Measurements from ENCODE around the gene PPP4R3A.

DNA sequence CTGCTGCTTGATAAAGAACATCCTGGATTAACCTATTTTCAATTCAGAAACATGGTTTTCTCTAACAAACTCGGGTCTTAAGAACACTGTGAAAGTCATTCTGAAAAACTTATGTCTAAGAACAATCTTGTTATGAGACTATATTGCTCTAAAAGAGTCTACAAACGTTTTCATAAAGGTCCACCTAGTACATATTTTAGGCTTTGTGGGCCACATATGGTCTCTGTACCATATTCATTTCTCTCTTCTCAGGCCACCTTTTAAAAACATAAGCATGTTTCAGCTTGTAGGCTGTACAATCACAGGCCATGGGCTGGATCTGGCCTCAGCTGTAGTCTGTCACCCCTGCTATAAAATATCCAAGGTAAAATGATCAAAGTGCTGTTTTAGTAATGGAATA, 39.9 kb downstream of the PPP4R3A start:
- TF ChIP-seq, protein P1, sequence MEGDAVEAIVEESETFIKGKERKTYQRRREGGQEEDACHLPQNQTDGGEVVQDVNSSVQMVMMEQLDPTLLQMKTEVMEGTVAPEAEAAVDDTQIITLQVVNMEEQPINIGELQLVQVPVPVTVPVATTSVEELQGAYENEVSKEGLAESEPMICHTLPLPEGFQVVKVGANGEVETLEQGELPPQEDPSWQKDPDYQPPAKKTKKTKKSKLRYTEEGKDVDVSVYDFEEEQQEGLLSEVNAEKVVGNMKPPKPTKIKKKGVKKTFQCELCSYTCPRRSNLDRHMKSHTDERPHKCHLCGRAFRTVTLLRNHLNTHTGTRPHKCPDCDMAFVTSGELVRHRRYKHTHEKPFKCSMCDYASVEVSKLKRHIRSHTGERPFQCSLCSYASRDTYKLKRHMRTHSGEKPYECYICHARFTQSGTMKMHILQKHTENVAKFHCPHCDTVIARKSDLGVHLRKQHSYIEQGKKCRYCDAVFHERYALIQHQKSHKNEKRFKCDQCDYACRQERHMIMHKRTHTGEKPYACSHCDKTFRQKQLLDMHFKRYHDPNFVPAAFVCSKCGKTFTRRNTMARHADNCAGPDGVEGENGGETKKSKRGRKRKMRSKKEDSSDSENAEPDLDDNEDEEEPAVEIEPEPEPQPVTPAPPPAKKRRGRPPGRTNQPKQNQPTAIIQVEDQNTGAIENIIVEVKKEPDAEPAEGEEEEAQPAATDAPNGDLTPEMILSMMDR (tag by site-specific recombination; IDR thresholded peaks at IDR 0.05) = no peak
- TF ChIP-seq ZBTB44 (tag by site-specific recombination; IDR thresholded peaks at IDR 0.05) (no peak), ZNF596 (tag by site-specific recombination; IDR thresholded peaks at IDR 0.05) (no peak), ZNF10 (tag by site-specific recombination; IDR thresholded peaks at IDR 0.05) (no peak), YY1 (tag by site-specific recombination; IDR thresholded peaks at IDR 0.05) (no peak), ZFP37 (tag by site-specific recombination; IDR thresholded peaks at IDR 0.05) (no peak), ZNF274 (IDR thresholded peaks at IDR 0.05; ENCODE audit: low read length) (no peak), ZNF274 (tag by site-specific recombination; IDR thresholded peaks at IDR 0.05; ENCODE audit: borderline replicate concordance) (no peak), ZNF24 (tag by site-specific recombination; IDR thresholded peaks at IDR 0.05) (no peak), ZNF248 (tag by site-specific recombination; IDR thresholded peaks at IDR 0.05) (no peak), ZNF777 (tag by site-specific recombination; IDR thresholded peaks at IDR 0.05; ENCODE audit: borderline replicate concordance) (no peak), PATZ1 (tag by site-specific recombination; IDR thresholded peaks at IDR 0.05) (no peak)
- TF ChIP-seq, protein P2, sequence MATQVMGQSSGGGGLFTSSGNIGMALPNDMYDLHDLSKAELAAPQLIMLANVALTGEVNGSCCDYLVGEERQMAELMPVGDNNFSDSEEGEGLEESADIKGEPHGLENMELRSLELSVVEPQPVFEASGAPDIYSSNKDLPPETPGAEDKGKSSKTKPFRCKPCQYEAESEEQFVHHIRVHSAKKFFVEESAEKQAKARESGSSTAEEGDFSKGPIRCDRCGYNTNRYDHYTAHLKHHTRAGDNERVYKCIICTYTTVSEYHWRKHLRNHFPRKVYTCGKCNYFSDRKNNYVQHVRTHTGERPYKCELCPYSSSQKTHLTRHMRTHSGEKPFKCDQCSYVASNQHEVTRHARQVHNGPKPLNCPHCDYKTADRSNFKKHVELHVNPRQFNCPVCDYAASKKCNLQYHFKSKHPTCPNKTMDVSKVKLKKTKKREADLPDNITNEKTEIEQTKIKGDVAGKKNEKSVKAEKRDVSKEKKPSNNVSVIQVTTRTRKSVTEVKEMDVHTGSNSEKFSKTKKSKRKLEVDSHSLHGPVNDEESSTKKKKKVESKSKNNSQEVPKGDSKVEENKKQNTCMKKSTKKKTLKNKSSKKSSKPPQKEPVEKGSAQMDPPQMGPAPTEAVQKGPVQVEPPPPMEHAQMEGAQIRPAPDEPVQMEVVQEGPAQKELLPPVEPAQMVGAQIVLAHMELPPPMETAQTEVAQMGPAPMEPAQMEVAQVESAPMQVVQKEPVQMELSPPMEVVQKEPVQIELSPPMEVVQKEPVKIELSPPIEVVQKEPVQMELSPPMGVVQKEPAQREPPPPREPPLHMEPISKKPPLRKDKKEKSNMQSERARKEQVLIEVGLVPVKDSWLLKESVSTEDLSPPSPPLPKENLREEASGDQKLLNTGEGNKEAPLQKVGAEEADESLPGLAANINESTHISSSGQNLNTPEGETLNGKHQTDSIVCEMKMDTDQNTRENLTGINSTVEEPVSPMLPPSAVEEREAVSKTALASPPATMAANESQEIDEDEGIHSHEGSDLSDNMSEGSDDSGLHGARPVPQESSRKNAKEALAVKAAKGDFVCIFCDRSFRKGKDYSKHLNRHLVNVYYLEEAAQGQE (tag by site-specific recombination; IDR thresholded peaks at IDR 0.05) = no peak
- TF ChIP-seq, protein P3, sequence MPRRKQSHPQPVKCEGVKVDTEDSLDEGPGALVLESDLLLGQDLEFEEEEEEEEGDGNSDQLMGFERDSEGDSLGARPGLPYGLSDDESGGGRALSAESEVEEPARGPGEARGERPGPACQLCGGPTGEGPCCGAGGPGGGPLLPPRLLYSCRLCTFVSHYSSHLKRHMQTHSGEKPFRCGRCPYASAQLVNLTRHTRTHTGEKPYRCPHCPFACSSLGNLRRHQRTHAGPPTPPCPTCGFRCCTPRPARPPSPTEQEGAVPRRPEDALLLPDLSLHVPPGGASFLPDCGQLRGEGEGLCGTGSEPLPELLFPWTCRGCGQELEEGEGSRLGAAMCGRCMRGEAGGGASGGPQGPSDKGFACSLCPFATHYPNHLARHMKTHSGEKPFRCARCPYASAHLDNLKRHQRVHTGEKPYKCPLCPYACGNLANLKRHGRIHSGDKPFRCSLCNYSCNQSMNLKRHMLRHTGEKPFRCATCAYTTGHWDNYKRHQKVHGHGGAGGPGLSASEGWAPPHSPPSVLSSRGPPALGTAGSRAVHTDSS (tag by site-specific recombination; IDR thresholded peaks at IDR 0.05) = no peak
